ENCODE results near the gene CASKIN1. TPM values are rescaled to one million over a fixed set of nuclear protein-coding genes. Genes with fewer than 3 reads are reported as not detected.

The CASKIN1 gene
- total RNA-seq, 1 experiment from 2014 or later, result 6.6 TPM

GRCh38 chr16:2198283-2198682 is 1.9 kb upstream of the CASKIN1 start:
- H3K4me1 Mint-ChIP-seq (ENCODE audit: low read depth, unreplicated experiment), result no peaks in the 10 kb centered on the region
- no peaks in the 10 kb centered on the region for H3K36me3 ChIP-seq (ENCODE audit: control insufficient read depth, insufficient read depth, low read length)
- no peaks in the 10 kb centered on the region for H3K27me3 Mint-ChIP-seq (ENCODE audit: insufficient read depth, unreplicated experiment)
- no peak for DNase-seq
- TF ChIP-seq, protein P1, sequence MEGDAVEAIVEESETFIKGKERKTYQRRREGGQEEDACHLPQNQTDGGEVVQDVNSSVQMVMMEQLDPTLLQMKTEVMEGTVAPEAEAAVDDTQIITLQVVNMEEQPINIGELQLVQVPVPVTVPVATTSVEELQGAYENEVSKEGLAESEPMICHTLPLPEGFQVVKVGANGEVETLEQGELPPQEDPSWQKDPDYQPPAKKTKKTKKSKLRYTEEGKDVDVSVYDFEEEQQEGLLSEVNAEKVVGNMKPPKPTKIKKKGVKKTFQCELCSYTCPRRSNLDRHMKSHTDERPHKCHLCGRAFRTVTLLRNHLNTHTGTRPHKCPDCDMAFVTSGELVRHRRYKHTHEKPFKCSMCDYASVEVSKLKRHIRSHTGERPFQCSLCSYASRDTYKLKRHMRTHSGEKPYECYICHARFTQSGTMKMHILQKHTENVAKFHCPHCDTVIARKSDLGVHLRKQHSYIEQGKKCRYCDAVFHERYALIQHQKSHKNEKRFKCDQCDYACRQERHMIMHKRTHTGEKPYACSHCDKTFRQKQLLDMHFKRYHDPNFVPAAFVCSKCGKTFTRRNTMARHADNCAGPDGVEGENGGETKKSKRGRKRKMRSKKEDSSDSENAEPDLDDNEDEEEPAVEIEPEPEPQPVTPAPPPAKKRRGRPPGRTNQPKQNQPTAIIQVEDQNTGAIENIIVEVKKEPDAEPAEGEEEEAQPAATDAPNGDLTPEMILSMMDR (IDR thresholded peaks at IDR 0.05; ENCODE audit: insufficient read depth in 1 of 2, low read depth in 1 of 2, low read length in 1 of 2, severe bottlenecking in 1 of 2, unreplicated experiment in 1 of 2), result no peak
- BruUV-seq (replicated peaks), result no TSS peak
- POLR2A ChIA-PET, result no interaction called here
- H3K27ac Mint-ChIP-seq (ENCODE audit: unreplicated experiment), result no peak overlapping the region
- peaks cover 7% of the 10 kb centered on the region for H3K36me3 Mint-ChIP-seq (ENCODE audit: insufficient read depth, unreplicated experiment)
- no peak overlapping the region for H3K4me3 ChIP-seq (ENCODE audit: low read depth, low read length)
- H3K27me3 ChIP-seq (replicated peaks; ENCODE audit: control insufficient read depth, insufficient read depth, low read length), result no peaks in the 10 kb centered on the region
- peak overlapping the region; percentile 69 for H3K4me3 Mint-ChIP-seq (ENCODE audit: unreplicated experiment)
- H3K4me1 ChIP-seq, result peaks cover 9% of the 10 kb centered on the region
- no peaks in the 10 kb centered on the region for H3K9me3 Mint-ChIP-seq (ENCODE audit: unreplicated experiment)
- CTCF ChIA-PET, result no interaction called here
- no peaks in the 10 kb centered on the region for H3K9me3 ChIP-seq
- intact Hi-C loops (cut with micrococcal nuclease; ENCODE audit: unreplicated experiment), result no loop called here

- ChIA-PET CTCF (interaction anchor here (3.8 kb wide), 1 partner anchor 54 kb away, joined by 29 read pairs; the partner anchor contains the start of gene ECI1), POLR2A (no interaction called here)
- Histone ChIP-seq H3K4me3 (ENCODE audit: low read depth, low read length) (no peak overlapping the region), H3K9me3 (no peaks in the 10 kb centered on the region), H3K36me3 (ENCODE audit: control insufficient read depth, insufficient read depth, low read length) (no peaks in the 10 kb centered on the region), H3K27me3 (replicated peaks; ENCODE audit: control insufficient read depth, insufficient read depth, low read length) (no peaks in the 10 kb centered on the region), H3K4me1 (peaks cover 9% of the 10 kb centered on the region)
- BruUV-seq (replicated peaks), result no TSS peak
- H3K4me1 Mint-ChIP-seq (ENCODE audit: low read depth, unreplicated experiment), result no peaks in the 10 kb centered on the region
- H3K27me3 Mint-ChIP-seq (ENCODE audit: insufficient read depth, unreplicated experiment), result no peaks in the 10 kb centered on the region
- DNase-seq, result no peak
- H3K9me3 Mint-ChIP-seq (ENCODE audit: unreplicated experiment), result no peaks in the 10 kb centered on the region
- H3K4me3 Mint-ChIP-seq (ENCODE audit: unreplicated experiment), result peak overlapping the region; percentile 69
- TF ChIP-seq, protein P1 (IDR thresholded peaks at IDR 0.05; ENCODE audit: insufficient read depth in 1 of 2, low read depth in 1 of 2, low read length in 1 of 2, severe bottlenecking in 1 of 2, unreplicated experiment in 1 of 2), result no peak
- peaks cover 7% of the 10 kb centered on the region for H3K36me3 Mint-ChIP-seq (ENCODE audit: insufficient read depth, unreplicated experiment)
- intact Hi-C loops (cut with micrococcal nuclease; ENCODE audit: unreplicated experiment), result no loop called here
- H3K27ac Mint-ChIP-seq (ENCODE audit: unreplicated experiment), result no peak overlapping the region
These were observed 1.4 kb upstream of the CASKIN1 start for GRCh38 chr16:2197765-2198164.

- no peaks in the 10 kb centered on the region for H3K27me3 ChIP-seq (replicated peaks; ENCODE audit: control insufficient read depth, insufficient read depth, low read length)
- H3K36me3 ChIP-seq (ENCODE audit: control insufficient read depth, insufficient read depth, low read length), result no peaks in the 10 kb centered on the region
- H3K9me3 Mint-ChIP-seq (ENCODE audit: unreplicated experiment), result no peaks in the 10 kb centered on the region
- intact Hi-C loops (cut with micrococcal nuclease; ENCODE audit: unreplicated experiment), result no loop called here
- no peaks in the 10 kb centered on the region for H3K9me3 ChIP-seq
- H3K4me1 Mint-ChIP-seq (ENCODE audit: low read depth, unreplicated experiment), result no peaks in the 10 kb centered on the region
- BruUV-seq (replicated peaks), result no TSS peak
- no peaks in the 10 kb centered on the region for H3K27me3 Mint-ChIP-seq (ENCODE audit: insufficient read depth, unreplicated experiment)
- H3K36me3 Mint-ChIP-seq (ENCODE audit: insufficient read depth, unreplicated experiment), result peaks cover 3% of the 10 kb centered on the region
- no peak for DNase-seq
- TF ChIP-seq, protein P1 (IDR thresholded peaks at IDR 0.05; ENCODE audit: insufficient read depth in 1 of 2, low read depth in 1 of 2, low read length in 1 of 2, severe bottlenecking in 1 of 2, unreplicated experiment in 1 of 2), result no peak
- H3K4me3 Mint-ChIP-seq (ENCODE audit: unreplicated experiment), result peak overlapping the region; percentile 69
- peak overlapping the region; percentile 29 for H3K4me3 ChIP-seq (ENCODE audit: low read depth, low read length)
- ChIA-PET CTCF (interaction anchor here (3.8 kb wide), 1 partner anchor 55 kb away, joined by 29 read pairs; the partner anchor contains the start of gene ECI1), POLR2A (no interaction called here)
- peaks cover 9% of the 10 kb centered on the region for H3K4me1 ChIP-seq
- no peak overlapping the region for H3K27ac Mint-ChIP-seq (ENCODE audit: unreplicated experiment)
These were observed 641 bp upstream of the CASKIN1 start for GRCh38 chr16:2196981-2197511.

All from Caco-2 (cell line).